HEK293 (cell line): ENCODE measurements around the gene CPNE2.

Source experiments
- CTCF ChIA-PET: fragments of 350-600 bp; formaldehyde crosslinking; extraction: SDS; loops from one replicate; lab custom pipeline; 2021; ENCODE audit warnings: antibody characterized with exemption; lab: Yijun Ruan, JAX
- POLR2A ChIA-PET: fragments of 300-600 bp; formaldehyde crosslinking; extraction: SDS; loops from one replicate; lab custom pipeline; 2020; ENCODE audit warnings: antibody characterized with exemption, inconsistent platforms; lab: Yijun Ruan, JAX
- H3K27ac ChIP-seq: fragments of 200-500 bp; sonication (Bioruptor generic); 2 replicates; pipeline ENCODE4 v1.5.1; 2014; ENCODE audit warnings: low read depth, low read length, control low read depth, inconsistent platforms; ENCODE audit errors: extremely low read depth
- H3K36me3 ChIP-seq, 2 experiments: fragments of 200-500 bp in 1 of 2; sonication (Bioruptor generic) in 1 of 2; 1 replicate in 1 of 2; 2 replicates in 1 of 2; pipeline ENCODE4 v1.5.1; 2014 to 2017; ENCODE audit warnings: inconsistent platforms in 2 of 2, low read length in 2 of 2; ENCODE audit not compliant: control insufficient read depth in 2 of 2, insufficient read depth in 1 of 2
- H3K4me1 ChIP-seq: fragments of 200-500 bp; sonication (Bioruptor generic); 2 replicates; pipeline ENCODE4 v1.5.1; 2014; ENCODE audit warnings: mild to moderate bottlenecking, low read length, inconsistent platforms; ENCODE audit not compliant: control insufficient read depth, insufficient read depth
- H3K4me3 ChIP-seq: 2 replicates; pipeline ENCODE4 v1.5.1; 2011; ENCODE audit warnings: low read depth, mild to moderate bottlenecking, control low read depth, low read length, moderate library complexity
- H3K9me3 ChIP-seq: fragments of 200-500 bp; sonication (Bioruptor generic); 2 replicates; pipeline ENCODE4 v1.5.1; 2014; ENCODE audit warnings: low read depth, low read length, inconsistent platforms; ENCODE audit not compliant: control insufficient read depth, insufficient read depth
- KLF16 ChIP-seq: fragments of 450-650 bp; formaldehyde crosslinking; IDR thresholded peaks from 2 replicates; pipeline ENCODE4 v1.5.1; 2017; ENCODE audit warnings: missing biosample characterization, missing genetic modification characterization
- KLF9 ChIP-seq: fragments of 450-650 bp; formaldehyde crosslinking; IDR thresholded peaks from 2 replicates; pipeline ENCODE4 v1.5.1; 2016; ENCODE audit warnings: missing biosample characterization, missing genetic modification characterization, low read depth
- OVOL3 ChIP-seq: fragments of 450-650 bp; formaldehyde crosslinking; IDR thresholded peaks from 2 replicates; pipeline ENCODE4 v1.5.1; 2016; ENCODE audit warnings: missing biosample characterization, missing genetic modification characterization
- PRDM10 ChIP-seq: fragments of 450-650 bp; formaldehyde crosslinking; IDR thresholded peaks from 2 replicates; pipeline ENCODE4 v1.5.1; 2016; ENCODE audit warnings: missing biosample characterization, missing genetic modification characterization
- PRDM2 ChIP-seq: fragments of 450-650 bp; formaldehyde crosslinking; IDR thresholded peaks from 2 replicates; pipeline ENCODE4 v1.5.1; 2016; ENCODE audit warnings: missing biosample characterization, missing genetic modification characterization, borderline replicate concordance
- SP7 ChIP-seq: fragments of 450-650 bp; formaldehyde crosslinking; IDR thresholded peaks from 2 replicates; pipeline ENCODE4 v1.5.1; 2016; ENCODE audit warnings: missing biosample characterization, missing genetic modification characterization
- ZFP3 ChIP-seq: fragments of 450-650 bp; formaldehyde crosslinking; IDR thresholded peaks from 2 replicates; pipeline ENCODE4 v1.5.1; 2016; ENCODE audit warnings: low read depth, missing biosample characterization, missing genetic modification characterization
- ZFP37 ChIP-seq: fragments of 450-650 bp; formaldehyde crosslinking; IDR thresholded peaks from 2 replicates; pipeline ENCODE4 v1.5.1; 2016; ENCODE audit warnings: missing biosample characterization, missing genetic modification characterization
- ZFP41 ChIP-seq: fragments of 450-650 bp; formaldehyde crosslinking; IDR thresholded peaks from 2 replicates; pipeline ENCODE4 v1.5.1; 2016; ENCODE audit warnings: missing biosample characterization, missing genetic modification characterization, borderline replicate concordance
- ZFP69B ChIP-seq: fragments of 450-650 bp; formaldehyde crosslinking; IDR thresholded peaks from 2 replicates; pipeline ENCODE4 v1.5.1; 2016; ENCODE audit warnings: missing biosample characterization, missing genetic modification characterization
- ZNF146 ChIP-seq: fragments of 450-650 bp; formaldehyde crosslinking; IDR thresholded peaks from 2 replicates; pipeline ENCODE4 v1.5.1; 2016; ENCODE audit warnings: missing biosample characterization, missing genetic modification characterization
- ZNF184 ChIP-seq: fragments of 450-650 bp; IDR thresholded peaks from 2 replicates; pipeline ENCODE4 v1.5.1; 2018; ENCODE audit warnings: missing biosample characterization, mild to moderate bottlenecking, missing genetic modification characterization
- ZNF292 ChIP-seq: fragments of 450-650 bp; formaldehyde crosslinking; IDR thresholded peaks from 2 replicates; pipeline ENCODE4 v1.5.1; 2016; ENCODE audit warnings: low read depth, missing biosample characterization, missing genetic modification characterization, borderline replicate concordance
- ZNF37A ChIP-seq: fragments of 450-650 bp; IDR thresholded peaks from 2 replicates; pipeline ENCODE4 v1.5.1; 2018; ENCODE audit warnings: missing biosample characterization, missing genetic modification characterization
- ZNF473 ChIP-seq: fragments of 450-650 bp; formaldehyde crosslinking; IDR thresholded peaks from 2 replicates; pipeline ENCODE4 v1.5.1; 2017; ENCODE audit warnings: missing biosample characterization, missing genetic modification characterization
- ZNF544 ChIP-seq: fragments of 450-650 bp; formaldehyde crosslinking; IDR thresholded peaks from 2 replicates; pipeline ENCODE4 v1.5.0; 2017; ENCODE audit warnings: missing biosample characterization, missing genetic modification characterization
- ZNF596 ChIP-seq: fragments of 450-650 bp; IDR thresholded peaks from 2 replicates; pipeline ENCODE4 v1.5.0; 2018; ENCODE audit warnings: missing biosample characterization, mild to moderate bottlenecking, missing genetic modification characterization, moderate library complexity
- ZNF610 ChIP-seq: fragments of 450-650 bp; formaldehyde crosslinking; IDR thresholded peaks from 2 replicates; pipeline ENCODE4 v1.5.1; 2016; ENCODE audit warnings: missing biosample characterization, missing genetic modification characterization, borderline replicate concordance
- ZNF621 ChIP-seq: fragments of 450-650 bp; formaldehyde crosslinking; IDR thresholded peaks from 2 replicates; pipeline ENCODE4 v1.5.1; 2017; ENCODE audit warnings: missing biosample characterization, missing genetic modification characterization
- ZNF660 ChIP-seq: fragments of 450-650 bp; IDR thresholded peaks from 2 replicates; pipeline ENCODE4 v1.5.1; 2018; ENCODE audit warnings: missing biosample characterization, mild to moderate bottlenecking, missing genetic modification characterization
- ZNF664 ChIP-seq: fragments of 450-650 bp; formaldehyde crosslinking; IDR thresholded peaks from 2 replicates; pipeline ENCODE4 v1.5.1; 2016; ENCODE audit warnings: missing biosample characterization, missing genetic modification characterization
- ZXDB ChIP-seq: fragments of 450-650 bp; formaldehyde crosslinking; IDR thresholded peaks from 2 replicates; pipeline ENCODE4 v1.5.1; 2016; ENCODE audit warnings: missing biosample characterization, missing genetic modification characterization
- TF ChIP-seq, protein P1 (sequence below): fragments of 450-650 bp; formaldehyde crosslinking; IDR thresholded peaks from 2 replicates; pipeline ENCODE4; 2016; ENCODE audit warnings: missing biosample characterization, missing genetic modification characterization

The CPNE2 gene

GRCh38 chr16:57157533-57157932 lies 65.2 kb downstream of the CPNE2 start (continued):
- TF ChIP-seq OVOL3 (tag by site-specific recombination), result no peak
- TF ChIP-seq ZNF146 (tag by site-specific recombination), result no peak
- no peak for TF ChIP-seq ZNF184 (tag by site-specific recombination)
- TF ChIP-seq ZNF664 (tag by site-specific recombination), result no peak
- TF ChIP-seq PRDM10, result no peak
- TF ChIP-seq ZFP37, result no peak
- TF ChIP-seq ZFP69B (tag by site-specific recombination), result no peak

DNA sequence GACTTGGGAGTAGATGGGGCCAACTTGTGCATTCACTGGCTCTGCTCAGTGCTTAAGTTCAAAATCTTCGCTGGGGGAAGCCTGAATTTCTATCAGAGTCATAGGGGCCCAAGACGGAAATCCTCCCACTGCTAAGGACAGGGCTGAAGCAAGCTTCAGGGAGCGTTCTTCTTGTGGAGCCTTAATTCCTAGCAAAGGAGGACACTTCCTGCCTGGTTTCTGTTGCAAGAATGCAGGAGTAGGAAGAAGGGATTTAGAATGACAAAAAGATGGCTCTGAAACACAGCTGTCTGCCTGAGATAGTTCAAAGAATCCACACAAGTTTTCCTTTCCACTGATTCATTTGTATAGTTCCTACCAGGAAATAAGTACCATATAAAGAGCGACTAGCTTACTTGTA lies 67.1 kb downstream of the CPNE2 start:
- Histone ChIP-seq H3K36me3 (peaks cover 45 to 88% of the 10 kb centered on the region in 2 experiments), H3K9me3 (no peaks in the 10 kb centered on the region), H3K4me1 (no peaks in the 10 kb centered on the region), H3K4me3 (no peak overlapping the region), H3K27ac (no peak overlapping the region)
- POLR2A ChIA-PET, result no interaction called here
- no peak for TF ChIP-seq SP7 (tag by site-specific recombination)
- TF ChIP-seq ZNF621, result no peak
- TF ChIP-seq KLF16 (tag by site-specific recombination), result no peak
- TF ChIP-seq ZNF544 (tag by site-specific recombination), result no peak
- TF ChIP-seq KLF9 (tag by site-specific recombination), result no peak
- TF ChIP-seq ZNF596 (tag by site-specific recombination), result no peak
- TF ChIP-seq, protein P1, sequence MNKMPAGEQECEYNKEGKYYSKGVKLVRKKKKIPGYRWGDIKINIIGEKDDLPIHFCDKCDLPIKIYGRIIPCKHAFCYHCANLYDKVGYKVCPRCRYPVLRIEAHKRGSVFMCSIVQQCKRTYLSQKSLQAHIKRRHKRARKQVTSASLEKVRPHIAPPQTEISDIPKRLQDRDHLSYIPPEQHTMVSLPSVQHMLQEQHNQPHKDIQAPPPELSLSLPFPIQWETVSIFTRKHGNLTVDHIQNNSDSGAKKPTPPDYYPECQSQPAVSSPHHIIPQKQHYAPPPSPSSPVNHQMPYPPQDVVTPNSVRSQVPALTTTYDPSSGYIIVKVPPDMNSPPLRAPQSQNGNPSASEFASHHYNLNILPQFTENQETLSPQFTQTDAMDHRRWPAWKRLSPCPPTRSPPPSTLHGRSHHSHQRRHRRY (tag by site-specific recombination), result no peak
- no peak for TF ChIP-seq ZNF473 (tag by site-specific recombination)
- TF ChIP-seq PRDM2 (tag by site-specific recombination), result no peak
- no peak for TF ChIP-seq ZNF660 (tag by site-specific recombination)
- TF ChIP-seq ZNF610, result no peak
- no peak for TF ChIP-seq ZFP3
- no peak for TF ChIP-seq ZNF37A (tag by site-specific recombination)
- no peak for TF ChIP-seq ZXDB (tag by site-specific recombination)
- no peak for TF ChIP-seq ZNF292 (tag by site-specific recombination)
- TF ChIP-seq ZFP41 (tag by site-specific recombination), result no peak
- CTCF ChIA-PET, result interaction anchor here (0.6 to 1.6 kb wide), 3 partner anchors 8 to 208 kb away, joined by 3 to 7 read pairs (median 4); partner anchors contain the start of gene CPNE2
